Type B pancreatic cell (in vitro differentiated cells): ENCODE measurements around the gene KSR1. TPM values are rescaled to one million over a fixed set of nuclear protein-coding genes. Genes with fewer than 3 reads are reported as not detected.
A peak's percentile ranks its signal among the peaks of the same experiment; 100 is the strongest.
"Not testable (repeated sequence)": the region's sequence is repeated elsewhere in the genome, so short reads cannot be mapped to it uniquely, and the experiment has no call there.

Experiments
- DNase-seq: peaks from one replicate; pipeline ENCODE4 v3.0.0; 2021; ENCODE audit warnings: mixed read lengths; ENCODE audit not compliant: unreplicated experiment; ENCODE audit errors: extremely low spot score
- H3K27ac Mint-ChIP-seq: 2 replicates; pipeline ENCODE4 v1.8.0; 2021; ENCODE audit warnings: mild to moderate bottlenecking, mixed read lengths
- H3K27me3 Mint-ChIP-seq: 2 replicates; pipeline ENCODE4 v1.8.0; 2021; ENCODE audit warnings: mixed read lengths
- H3K36me3 Mint-ChIP-seq: 2 replicates; pipeline ENCODE4 v1.8.0; 2021; ENCODE audit warnings: mixed read lengths
- H3K4me1 Mint-ChIP-seq: one replicate; pipeline ENCODE4 v1.8.0; 2021; ENCODE audit warnings: mixed read lengths; ENCODE audit not compliant: unreplicated experiment
- H3K4me3 Mint-ChIP-seq: 2 replicates; pipeline ENCODE4 v1.8.0; 2021; ENCODE audit warnings: mild to moderate bottlenecking, mixed read lengths
- H3K9me3 Mint-ChIP-seq: 2 replicates; pipeline ENCODE4 v1.8.0; 2021; ENCODE audit warnings: mixed read lengths
- total RNA-seq: library from RNA; stranded (reverse); gene quantifications from 2 replicates; pipeline ENCODE4 v1.2.1, GENCODE V29; 2021; ENCODE audit warnings: low replicate concordance
- TF ChIP-seq, protein P1 (sequence below): fragments of 200-600 bp; sonication (generic); conservative IDR thresholded peaks from 2 replicates; pipeline ENCODE4 v1.5.0; 2021; ENCODE audit warnings: antibody characterized with exemption, mild to moderate bottlenecking

KSR1 gene
- total RNA-seq, 1 donor from 2014 or later, result 57.8 TPM

GRCh38 chr17:27428781-27429505 is 27.3 kb upstream of the KSR1 start:
- no peaks in the 10 kb centered on the region for H3K27me3 Mint-ChIP-seq
- TF ChIP-seq, protein P1, sequence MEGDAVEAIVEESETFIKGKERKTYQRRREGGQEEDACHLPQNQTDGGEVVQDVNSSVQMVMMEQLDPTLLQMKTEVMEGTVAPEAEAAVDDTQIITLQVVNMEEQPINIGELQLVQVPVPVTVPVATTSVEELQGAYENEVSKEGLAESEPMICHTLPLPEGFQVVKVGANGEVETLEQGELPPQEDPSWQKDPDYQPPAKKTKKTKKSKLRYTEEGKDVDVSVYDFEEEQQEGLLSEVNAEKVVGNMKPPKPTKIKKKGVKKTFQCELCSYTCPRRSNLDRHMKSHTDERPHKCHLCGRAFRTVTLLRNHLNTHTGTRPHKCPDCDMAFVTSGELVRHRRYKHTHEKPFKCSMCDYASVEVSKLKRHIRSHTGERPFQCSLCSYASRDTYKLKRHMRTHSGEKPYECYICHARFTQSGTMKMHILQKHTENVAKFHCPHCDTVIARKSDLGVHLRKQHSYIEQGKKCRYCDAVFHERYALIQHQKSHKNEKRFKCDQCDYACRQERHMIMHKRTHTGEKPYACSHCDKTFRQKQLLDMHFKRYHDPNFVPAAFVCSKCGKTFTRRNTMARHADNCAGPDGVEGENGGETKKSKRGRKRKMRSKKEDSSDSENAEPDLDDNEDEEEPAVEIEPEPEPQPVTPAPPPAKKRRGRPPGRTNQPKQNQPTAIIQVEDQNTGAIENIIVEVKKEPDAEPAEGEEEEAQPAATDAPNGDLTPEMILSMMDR, result no peak
- H3K4me1 Mint-ChIP-seq, result no peaks in the 10 kb centered on the region
- no peaks in the 10 kb centered on the region for H3K9me3 Mint-ChIP-seq
- H3K36me3 Mint-ChIP-seq, result no peaks in the 10 kb centered on the region
- DNase-seq, result no peak
- no peak overlapping the region for H3K27ac Mint-ChIP-seq
- no peak overlapping the region for H3K4me3 Mint-ChIP-seq

DNA sequence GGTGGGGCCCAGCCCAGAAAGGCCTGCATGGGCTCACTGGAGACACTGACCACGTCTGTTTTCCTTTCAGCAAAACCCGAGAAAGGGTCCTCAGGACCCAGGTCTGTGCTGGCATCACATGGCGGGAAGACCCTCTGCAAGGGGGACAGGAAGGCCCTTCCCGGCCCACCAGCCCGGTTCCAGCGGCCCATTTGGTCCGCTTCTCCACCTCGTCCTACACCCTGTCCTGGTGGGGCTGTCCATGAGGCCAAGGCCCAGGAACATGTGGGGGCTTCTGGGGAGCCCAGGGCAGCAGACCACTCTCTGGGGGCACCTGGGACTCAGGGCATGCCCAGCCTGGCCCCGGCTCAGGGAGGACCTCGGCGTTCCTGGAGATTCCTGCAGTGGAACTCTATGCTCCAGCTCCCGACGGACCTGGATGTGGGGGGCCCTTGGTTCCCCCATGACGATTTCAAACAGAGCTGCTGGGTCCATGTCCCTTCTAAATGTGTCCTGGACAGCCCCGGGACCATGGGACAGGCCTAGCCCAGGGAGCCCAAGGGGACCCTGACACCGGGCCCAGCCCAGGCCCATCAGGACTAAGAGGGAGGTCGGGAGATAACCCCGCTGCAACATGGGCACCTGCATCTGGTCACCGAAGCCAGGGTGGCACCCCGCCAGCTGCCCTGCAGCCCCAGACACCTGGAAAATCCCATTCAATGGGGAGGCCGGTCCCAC is 26.4 kb upstream of the KSR1 start:
- H3K4me3 Mint-ChIP-seq, result no peak overlapping the region
- H3K36me3 Mint-ChIP-seq, result no peaks in the 10 kb centered on the region
- DNase-seq, result no peak
- H3K27me3 Mint-ChIP-seq, result no peaks in the 10 kb centered on the region
- no peaks in the 10 kb centered on the region for H3K4me1 Mint-ChIP-seq
- TF ChIP-seq, protein P1, result no peak
- no peaks in the 10 kb centered on the region for H3K9me3 Mint-ChIP-seq
- H3K27ac Mint-ChIP-seq, result no peak overlapping the region

DNA sequence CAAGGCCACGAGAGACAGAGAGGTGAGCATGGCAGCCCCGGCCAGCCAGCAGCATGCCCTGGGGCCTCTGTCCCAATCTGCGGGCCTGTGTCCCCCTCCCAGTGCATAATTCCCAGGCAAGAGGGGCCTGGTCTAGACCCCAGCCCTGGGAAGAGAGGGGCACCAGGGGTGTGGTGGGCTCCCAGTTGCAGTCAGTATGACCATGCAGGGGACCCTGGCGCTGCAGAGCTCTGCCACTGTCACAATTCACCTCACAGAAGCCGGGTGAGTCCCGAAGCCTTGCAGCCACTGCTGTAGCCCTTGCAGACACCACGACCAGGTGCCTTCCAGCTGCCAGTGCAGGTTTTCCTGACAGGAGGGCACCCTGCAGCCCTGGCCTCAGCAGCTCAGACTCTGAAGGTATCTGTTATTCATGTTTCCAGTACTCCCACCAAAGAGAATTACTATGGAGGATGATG is 25.8 kb upstream of the KSR1 start:
- DNase-seq, result no peak
- TF ChIP-seq, protein P1, result no peak
- Mint-ChIP-seq H3K9me3 (no peaks in the 10 kb centered on the region), H3K36me3 (no peaks in the 10 kb centered on the region), H3K27me3 (no peaks in the 10 kb centered on the region), H3K4me3 (no peak overlapping the region), H3K4me1 (no peaks in the 10 kb centered on the region), H3K27ac (no peak overlapping the region)

DNA sequence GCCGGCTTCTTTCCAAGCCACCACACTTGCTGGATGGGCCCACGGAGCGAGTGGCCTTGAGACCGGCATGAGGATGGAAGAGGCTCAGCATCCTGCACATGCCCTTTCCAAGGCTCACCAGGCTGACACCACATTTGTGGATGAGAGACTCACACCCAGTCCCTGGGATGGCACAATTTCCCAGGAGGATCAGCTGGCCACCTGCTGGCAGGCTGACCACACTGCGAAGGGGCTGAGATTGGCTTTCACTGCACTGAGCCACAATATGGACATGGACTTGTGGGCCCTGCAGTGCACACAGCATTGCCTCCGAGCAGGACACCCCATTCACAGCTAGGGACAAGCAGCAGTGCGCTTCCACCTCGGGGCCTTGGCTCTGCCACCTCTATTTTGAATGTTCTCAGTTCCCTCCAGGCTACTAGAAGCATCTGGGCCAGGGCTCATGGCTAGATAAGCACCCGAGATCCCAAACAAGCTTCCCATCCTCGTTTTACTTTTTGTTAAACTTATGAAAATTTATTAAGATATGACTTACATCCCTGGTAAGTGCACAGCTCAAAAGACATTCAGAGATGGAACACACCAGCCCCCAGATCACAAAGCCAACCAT is 25.3 kb upstream of the KSR1 start:
- TF ChIP-seq, protein P1, result peak; percentile 73
- no peak overlapping the region for H3K4me3 Mint-ChIP-seq
- no peaks in the 10 kb centered on the region for H3K27me3 Mint-ChIP-seq
- no peaks in the 10 kb centered on the region for H3K36me3 Mint-ChIP-seq
- no peak overlapping the region for H3K27ac Mint-ChIP-seq
- H3K9me3 Mint-ChIP-seq, result no peaks in the 10 kb centered on the region
- H3K4me1 Mint-ChIP-seq, result no peaks in the 10 kb centered on the region
- no peak for DNase-seq

- no peaks in the 10 kb centered on the region for H3K27me3 Mint-ChIP-seq
- no peak for DNase-seq
- H3K4me1 Mint-ChIP-seq, result no peaks in the 10 kb centered on the region
- no peaks in the 10 kb centered on the region for H3K9me3 Mint-ChIP-seq
- TF ChIP-seq, protein P1, result no peak
- H3K36me3 Mint-ChIP-seq, result no peaks in the 10 kb centered on the region
- H3K27ac Mint-ChIP-seq, result no peak overlapping the region
- no peak overlapping the region for H3K4me3 Mint-ChIP-seq
These were observed 22.7 kb upstream of the KSR1 start for GRCh38 chr17:27433521-27433920.

DNA sequence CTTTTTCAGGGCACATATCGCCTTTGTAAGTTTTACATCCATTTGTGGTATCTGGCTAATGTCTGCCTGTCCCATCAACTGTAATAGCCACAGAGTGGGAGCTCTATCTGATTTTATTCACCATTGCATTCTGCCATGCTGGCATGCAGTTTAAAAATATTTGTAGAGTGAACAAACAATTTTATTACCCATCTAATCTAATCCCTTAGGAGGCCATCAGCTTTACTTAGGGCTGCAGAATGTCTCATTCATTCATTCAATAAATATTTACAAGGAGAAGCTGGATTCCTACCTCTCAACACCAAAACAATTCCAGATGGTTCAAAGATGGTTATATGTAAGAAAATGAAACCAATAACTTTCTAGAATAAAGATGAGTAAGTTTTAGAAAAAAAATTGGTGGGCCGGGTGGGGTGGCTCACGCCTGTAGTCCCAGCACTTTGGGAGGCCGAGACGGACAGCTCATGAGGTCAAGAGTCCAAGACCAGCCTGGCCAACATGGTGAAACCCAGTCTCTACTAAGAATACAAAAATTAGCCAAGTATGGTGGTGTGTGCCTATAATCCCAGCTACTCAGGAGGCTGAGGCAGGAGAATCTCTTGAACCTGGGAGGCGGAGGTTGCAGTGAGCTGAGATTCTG is 20.7 kb upstream of the KSR1 start:
- H3K27ac Mint-ChIP-seq, H3K36me3 Mint-ChIP-seq, H3K27me3 Mint-ChIP-seq, DNase-seq, H3K4me3 Mint-ChIP-seq, H3K9me3 Mint-ChIP-seq, H3K4me1 Mint-ChIP-seq: not testable (repeated sequence)
